ENCODE measurements around the gene ITGBL1.

ITGBL1 gene

GRCh38 chr13:101640788-101641400 lies 188.4 kb downstream of the ITGBL1 start:
- H3K4me3 Mint-ChIP-seq, result no peak overlapping the region
- no peak for DNase-seq
- no peaks in the 10 kb centered on the region for H3K9me3 Mint-ChIP-seq
- H3K4me1 Mint-ChIP-seq, result no peaks in the 10 kb centered on the region
- no peak overlapping the region for H3K27ac Mint-ChIP-seq
- no peak for ATAC-seq
- H3K27me3 Mint-ChIP-seq, result no peaks in the 10 kb centered on the region

GRCh38 chr13:101645871-101646270 lies 193.4 kb downstream of the ITGBL1 start:
- H3K4me1 Mint-ChIP-seq, result no peaks in the 10 kb centered on the region
- peaks cover 13% of the 10 kb centered on the region for H3K27me3 Mint-ChIP-seq
- no peak overlapping the region for H3K4me3 Mint-ChIP-seq
- no peak for ATAC-seq
- DNase-seq, result no peak
- no peak overlapping the region for H3K27ac Mint-ChIP-seq
- no peaks in the 10 kb centered on the region for H3K9me3 Mint-ChIP-seq

- Mint-ChIP-seq H3K27ac (no peak overlapping the region), H3K4me1 (no peaks in the 10 kb centered on the region), H3K9me3 (no peaks in the 10 kb centered on the region), H3K27me3 (peaks cover 13% of the 10 kb centered on the region), H3K4me3 (no peak overlapping the region)
- DNase-seq (no peak), ATAC-seq (no peak)
Measured at GRCh38 chr13:101647760-101648159, 195.3 kb downstream of the ITGBL1 start.

- DNase-seq (no peak), ATAC-seq (no peak)
- peaks cover 15% of the 10 kb centered on the region for H3K27me3 Mint-ChIP-seq
- H3K27ac Mint-ChIP-seq, result no peak overlapping the region
- no peak overlapping the region for H3K4me3 Mint-ChIP-seq
- peaks cover 0 to 5% of the 10 kb centered on the region in 2 donors for H3K9me3 Mint-ChIP-seq
- no peaks in the 10 kb centered on the region for H3K4me1 Mint-ChIP-seq
Measured at GRCh38 chr13:101648766-101649487, 196.5 kb downstream of the ITGBL1 start.

- no peak for ATAC-seq
- Mint-ChIP-seq H3K4me3 (no peak overlapping the region), H3K27ac (no peak overlapping the region), H3K9me3 (peaks cover 0 to 8% of the 10 kb centered on the region in 2 donors), H3K4me1 (no peaks in the 10 kb centered on the region), H3K27me3 (peaks cover 22% of the 10 kb centered on the region)
- DNase-seq, result no peak
Measured at GRCh38 chr13:101649488-101650126, 197.1 kb downstream of the ITGBL1 start.

GRCh38 chr13:101654883-101655282 lies 202.4 kb downstream of the ITGBL1 start:
- no peak for ATAC-seq

GRCh38 chr13:101655435-101655834 lies 203.0 kb downstream of the ITGBL1 start:
- DNase-seq (no peak), ATAC-seq (no peak)
- H3K27ac Mint-ChIP-seq, result no peak overlapping the region
- H3K27me3 Mint-ChIP-seq, result peaks cover 29% of the 10 kb centered on the region
- peaks cover 5% of the 10 kb centered on the region for H3K4me1 Mint-ChIP-seq
- no peak overlapping the region for H3K4me3 Mint-ChIP-seq
- H3K9me3 Mint-ChIP-seq, result peaks cover 0 to 8% of the 10 kb centered on the region in 2 donors

More at GRCh38 chr13:101654883-101655282, 202.4 kb downstream of the ITGBL1 start:
- DNase-seq, result no peak
- H3K4me1 Mint-ChIP-seq, result peaks cover 5% of the 10 kb centered on the region
- peaks cover 0 to 8% of the 10 kb centered on the region in 2 donors for H3K9me3 Mint-ChIP-seq
- H3K27me3 Mint-ChIP-seq, result peaks cover 24% of the 10 kb centered on the region
- H3K27ac Mint-ChIP-seq, result no peak overlapping the region
- no peak overlapping the region for H3K4me3 Mint-ChIP-seq

- ATAC-seq (no peak), DNase-seq (no peak)
- peaks cover 0 to 3% of the 10 kb centered on the region in 2 donors for H3K9me3 Mint-ChIP-seq
- H3K4me3 Mint-ChIP-seq, result no peak overlapping the region
- peaks cover 16% of the 10 kb centered on the region for H3K27me3 Mint-ChIP-seq
- H3K27ac Mint-ChIP-seq, result no peak overlapping the region
- H3K4me1 Mint-ChIP-seq, result peaks cover 1% of the 10 kb centered on the region
Measured at GRCh38 chr13:101660711-101661110, 208.2 kb downstream of the ITGBL1 start.

GRCh38 chr13:101661839-101662238 lies 209.4 kb downstream of the ITGBL1 start:
- Mint-ChIP-seq H3K27me3 (peaks cover 13% of the 10 kb centered on the region), H3K4me1 (no peaks in the 10 kb centered on the region), H3K9me3 (peaks cover 0 to 14% of the 10 kb centered on the region in 2 donors), H3K27ac (no peak overlapping the region), H3K4me3 (no peak overlapping the region)
- ATAC-seq (no peak), DNase-seq (no peak)

- H3K4me1 Mint-ChIP-seq, result no peaks in the 10 kb centered on the region
- no peaks in the 10 kb centered on the region for H3K9me3 Mint-ChIP-seq
- no peak for ATAC-seq
Measured at GRCh38 chr13:101673360-101674105, 221.1 kb downstream of the ITGBL1 start.

GRCh38 chr13:101681834-101682233 lies 229.4 kb downstream of the ITGBL1 start:
- DNase-seq (no peak), ATAC-seq (no peak)
- no peak overlapping the region for H3K27ac Mint-ChIP-seq
- no peaks in the 10 kb centered on the region for H3K4me1 Mint-ChIP-seq
- H3K27me3 Mint-ChIP-seq, result peaks cover 6% of the 10 kb centered on the region
- H3K4me3 Mint-ChIP-seq, result no peak overlapping the region
- no peaks in the 10 kb centered on the region for H3K9me3 Mint-ChIP-seq

More at GRCh38 chr13:101673360-101674105, 221.1 kb downstream of the ITGBL1 start:
- Mint-ChIP-seq H3K27me3 (no peaks in the 10 kb centered on the region), H3K4me3 (no peak overlapping the region), H3K27ac (no peak overlapping the region)
- DNase-seq, result no peak

- no peaks in the 10 kb centered on the region for H3K4me1 Mint-ChIP-seq
- H3K27ac Mint-ChIP-seq, result no peak overlapping the region
- H3K4me3 Mint-ChIP-seq, result no peak overlapping the region
- ATAC-seq, result no peak
- H3K9me3 Mint-ChIP-seq, result no peaks in the 10 kb centered on the region
- DNase-seq, result no peak
- no peaks in the 10 kb centered on the region for H3K27me3 Mint-ChIP-seq
Measured at GRCh38 chr13:101686003-101686402, 233.5 kb downstream of the ITGBL1 start.

- H3K4me3 Mint-ChIP-seq, result no peak overlapping the region
- no peak overlapping the region for H3K27ac Mint-ChIP-seq
- H3K4me1 Mint-ChIP-seq, result no peaks in the 10 kb centered on the region
- no peaks in the 10 kb centered on the region for H3K9me3 Mint-ChIP-seq
- H3K27me3 Mint-ChIP-seq, result no peaks in the 10 kb centered on the region
- ATAC-seq (no peak), DNase-seq (no peak)
Measured at GRCh38 chr13:101690871-101691270, 238.4 kb downstream of the ITGBL1 start.

- no peaks in the 10 kb centered on the region for H3K27me3 Mint-ChIP-seq
- DNase-seq (no peak), ATAC-seq (no peak)
- no peaks in the 10 kb centered on the region for H3K9me3 Mint-ChIP-seq
- no peaks in the 10 kb centered on the region for H3K4me1 Mint-ChIP-seq
- H3K4me3 Mint-ChIP-seq, result no peak overlapping the region
- H3K27ac Mint-ChIP-seq, result no peak overlapping the region
Measured at GRCh38 chr13:101691341-101691860, 238.9 kb downstream of the ITGBL1 start.

GRCh38 chr13:101695870-101696516 lies 243.5 kb downstream of the ITGBL1 start:
- ATAC-seq (no peak), DNase-seq (no peak)
- Mint-ChIP-seq H3K27me3 (no peaks in the 10 kb centered on the region), H3K27ac (no peak overlapping the region), H3K4me3 (no peak overlapping the region), H3K9me3 (no peaks in the 10 kb centered on the region), H3K4me1 (no peaks in the 10 kb centered on the region)

Measured in stimulated activated naive CD8-positive, alpha-beta T cell treated with anti-CD3 and anti-CD28 coated beads, Interleukin-15, amount 100 ng/mL, for 72 hours (primary cell).